Esophagus squamous epithelium (tissue), 4 donors: ENCODE data around the gene BCL2.

Experiments used
- POLR2A ChIP-seq, 4 donors: fragments of 450-650 bp; IDR thresholded peaks; one replicate each; pipeline ENCODE4 v1.6.1; 2017; ENCODE audit warnings: antibody characterized with exemption in 4 of 4, mild to moderate bottlenecking in 4 of 4, moderate library complexity in 3 of 4
- TF ChIP-seq, protein P1 (sequence below), 6 experiments: fragments of 450-650 bp in 4 of 6; fragments of 200-600 bp in 2 of 6; sonication (generic) in 2 of 6; IDR thresholded peaks; one replicate each; pipeline ENCODE4 v1.5.1; 2016 to 2019; ENCODE audit warnings: antibody characterized with exemption in 6 of 6, mild to moderate bottlenecking in 4 of 6, moderate library complexity in 4 of 6

DNA sequence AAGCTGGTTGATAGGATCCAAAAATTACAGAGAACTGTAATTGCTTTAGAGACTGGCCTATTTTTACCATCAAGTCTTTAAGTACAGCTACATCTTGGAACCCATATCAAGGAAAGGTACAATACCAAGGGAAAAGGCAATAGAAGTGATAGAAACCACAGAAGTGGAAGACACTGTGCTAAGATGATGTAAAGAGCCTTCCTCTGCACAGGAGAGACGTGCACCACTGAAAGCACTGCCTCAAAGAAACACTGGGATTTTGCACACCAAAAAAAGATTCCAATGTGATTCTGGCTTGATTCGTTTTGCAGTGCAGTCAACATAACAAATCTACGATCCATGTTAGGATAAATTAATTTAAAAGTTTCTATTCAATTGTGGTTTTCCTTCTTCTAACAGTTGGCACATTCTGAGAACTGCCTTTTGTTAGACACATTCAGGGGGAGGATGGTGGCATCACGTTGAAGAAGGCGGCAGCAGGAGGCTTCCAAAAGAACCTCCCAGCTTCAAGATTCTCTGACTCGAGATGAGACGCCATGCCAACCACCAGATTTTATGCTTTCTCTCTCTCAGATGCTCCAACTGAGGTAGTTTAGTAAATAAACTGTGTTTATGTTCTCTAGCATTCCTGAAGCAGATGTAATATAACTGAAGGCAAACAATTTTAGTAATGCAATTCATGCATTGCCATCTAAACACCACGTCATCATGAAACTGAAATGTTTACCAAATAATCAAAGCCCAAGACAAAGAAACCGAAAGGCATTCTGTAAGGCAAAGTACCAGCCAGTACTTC, 102.9 kb downstream of the BCL2 start:
- TF ChIP-seq, protein P1, sequence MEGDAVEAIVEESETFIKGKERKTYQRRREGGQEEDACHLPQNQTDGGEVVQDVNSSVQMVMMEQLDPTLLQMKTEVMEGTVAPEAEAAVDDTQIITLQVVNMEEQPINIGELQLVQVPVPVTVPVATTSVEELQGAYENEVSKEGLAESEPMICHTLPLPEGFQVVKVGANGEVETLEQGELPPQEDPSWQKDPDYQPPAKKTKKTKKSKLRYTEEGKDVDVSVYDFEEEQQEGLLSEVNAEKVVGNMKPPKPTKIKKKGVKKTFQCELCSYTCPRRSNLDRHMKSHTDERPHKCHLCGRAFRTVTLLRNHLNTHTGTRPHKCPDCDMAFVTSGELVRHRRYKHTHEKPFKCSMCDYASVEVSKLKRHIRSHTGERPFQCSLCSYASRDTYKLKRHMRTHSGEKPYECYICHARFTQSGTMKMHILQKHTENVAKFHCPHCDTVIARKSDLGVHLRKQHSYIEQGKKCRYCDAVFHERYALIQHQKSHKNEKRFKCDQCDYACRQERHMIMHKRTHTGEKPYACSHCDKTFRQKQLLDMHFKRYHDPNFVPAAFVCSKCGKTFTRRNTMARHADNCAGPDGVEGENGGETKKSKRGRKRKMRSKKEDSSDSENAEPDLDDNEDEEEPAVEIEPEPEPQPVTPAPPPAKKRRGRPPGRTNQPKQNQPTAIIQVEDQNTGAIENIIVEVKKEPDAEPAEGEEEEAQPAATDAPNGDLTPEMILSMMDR (IDR thresholded peaks at IDR 0.05), result no peak
- TF ChIP-seq POLR2A (IDR thresholded peaks at IDR 0.05), result no peak
